HuH-7.5 (cell line): ENCODE measurements around the gene CABP7.

Source experiments
- DNase-seq: peaks from one replicate; pipeline ENCODE4 v3.0.0; 2011; ENCODE audit warnings: low spot score

CABP7 gene

DNA sequence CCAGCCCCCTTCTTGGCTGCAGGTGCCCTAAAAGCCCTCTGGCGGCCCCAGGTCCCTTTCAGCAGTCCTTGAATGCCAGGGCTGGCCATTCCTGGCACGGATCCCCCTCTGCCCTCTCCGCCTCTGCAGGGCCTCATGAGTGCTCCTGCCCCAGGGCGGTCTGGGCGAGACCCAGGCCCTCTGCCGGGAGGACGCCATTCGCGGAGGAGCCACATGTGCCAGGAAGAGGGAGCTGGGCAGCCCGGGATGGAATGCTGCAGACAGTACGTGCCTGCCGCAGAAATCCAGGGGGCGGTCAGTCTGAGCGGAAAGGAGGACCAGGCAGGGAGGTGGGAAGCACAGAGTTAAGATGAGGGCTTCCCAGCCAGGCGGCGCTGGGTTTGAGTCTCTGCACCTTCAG, 2.8 kb downstream of the CABP7 start:
- no peak for DNase-seq

DNA sequence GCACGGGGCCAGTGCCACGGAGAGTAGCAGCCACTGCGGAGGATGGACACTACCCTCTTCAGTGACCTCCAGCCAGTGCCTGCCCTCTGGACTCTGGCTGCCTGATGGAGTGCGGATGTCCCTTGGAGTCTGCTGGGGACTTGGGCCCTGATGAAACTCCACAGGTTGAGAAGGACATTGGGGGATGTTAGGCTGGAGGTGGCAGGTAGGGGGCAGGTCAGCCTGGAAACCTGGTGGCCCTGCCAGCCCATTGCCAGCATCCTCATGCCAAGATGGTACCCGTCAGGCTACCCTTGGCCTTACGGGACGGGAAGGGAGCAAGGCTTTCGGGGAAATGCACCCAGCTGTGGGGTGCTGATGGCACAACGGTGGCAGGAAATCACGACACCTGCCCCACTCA, 4.0 kb downstream of the CABP7 start:
- no peak for DNase-seq

DNA sequence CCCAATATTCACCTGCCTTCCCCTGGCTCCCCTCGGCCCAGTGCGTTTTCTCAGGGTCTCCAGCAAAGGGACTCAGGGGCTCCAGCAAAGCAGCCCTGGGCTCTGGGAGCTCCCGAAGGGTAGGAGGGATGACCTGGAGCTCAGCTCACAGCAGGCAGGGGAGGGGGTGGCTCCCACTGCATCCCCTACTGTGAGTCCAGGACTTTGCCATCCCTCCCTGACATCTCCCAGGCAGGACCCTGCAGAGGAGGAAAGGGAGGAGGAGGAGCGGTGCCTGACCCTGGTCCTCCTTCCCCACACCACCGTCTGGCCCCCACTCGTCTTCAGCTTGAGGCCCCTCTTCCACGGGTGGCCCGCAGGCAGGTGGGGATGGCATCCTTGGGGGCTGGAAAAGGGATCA, 5.0 kb downstream of the CABP7 start:
- DNase-seq = no peak

DNA sequence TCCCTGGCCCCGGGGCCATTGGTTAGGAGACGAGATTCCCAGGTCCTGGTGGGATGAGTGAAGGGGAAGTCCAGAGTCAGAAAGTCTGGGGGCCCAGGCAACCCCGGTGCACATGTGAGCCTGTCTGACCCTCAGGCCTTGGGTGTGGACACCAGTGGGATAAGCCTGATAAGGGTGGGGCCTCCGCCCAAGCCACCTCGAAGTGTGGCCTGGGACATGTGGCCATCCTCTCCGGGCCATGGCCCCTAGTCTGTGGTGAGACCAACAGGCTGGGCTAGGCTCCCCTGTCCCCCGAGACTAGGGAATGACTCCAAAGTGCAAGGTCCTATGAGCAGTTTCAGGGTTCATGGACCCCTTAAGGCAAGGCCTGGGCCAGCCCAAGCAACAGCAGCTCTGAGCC, 6.3 kb downstream of the CABP7 start:
- no peak for DNase-seq

DNA sequence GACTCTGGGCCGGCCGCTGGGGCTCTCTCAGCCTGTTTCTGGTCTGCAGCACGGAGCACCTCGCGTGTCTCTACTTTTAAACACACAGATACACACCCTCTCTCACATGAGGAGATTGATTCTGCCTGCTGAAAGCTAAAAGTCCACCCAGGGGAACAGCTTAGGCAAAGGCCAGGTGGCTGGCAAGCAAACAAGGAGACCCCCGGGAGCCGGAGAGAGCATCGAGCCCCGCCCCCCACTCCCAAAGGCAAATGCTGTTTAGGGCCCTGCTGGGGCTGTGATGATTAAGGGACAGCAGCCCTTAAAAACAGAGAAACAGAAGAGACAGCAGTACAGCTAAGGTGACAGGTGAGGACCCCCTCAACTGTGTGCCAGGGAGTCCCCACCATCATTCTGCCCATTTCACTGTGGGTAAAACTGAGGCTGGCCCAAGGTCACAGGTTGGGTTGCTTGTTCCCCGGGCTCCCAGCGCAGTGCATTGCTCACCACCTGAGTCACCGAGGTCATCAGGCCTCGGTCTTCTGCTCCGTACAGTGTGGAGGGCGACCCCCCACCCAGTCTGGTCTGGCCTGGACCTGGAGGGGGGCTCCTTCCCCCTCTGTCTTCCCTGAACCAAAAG, 6.8 kb downstream of the CABP7 start:
- no peak for DNase-seq

DNA sequence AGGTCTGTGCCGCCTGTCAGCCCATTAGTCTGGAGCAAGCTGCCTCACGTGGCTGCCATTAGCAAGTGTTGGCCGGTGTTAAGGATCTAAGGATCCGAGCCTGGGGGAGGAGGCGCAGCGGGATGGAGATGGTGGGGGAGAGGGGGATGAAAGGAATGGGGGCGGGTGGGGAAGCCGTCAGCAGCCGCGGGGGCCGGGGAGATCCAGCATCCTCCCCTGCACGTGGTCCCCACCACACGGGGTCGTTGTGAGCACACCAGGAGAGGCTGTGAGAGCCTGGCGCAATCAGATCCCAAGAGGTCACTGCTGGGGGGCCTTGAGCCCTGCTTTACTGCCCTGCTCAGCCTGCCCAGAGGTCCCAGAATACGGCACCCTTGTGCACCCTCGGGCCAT, 7.3 kb downstream of the CABP7 start:
- peak; percentile 84 for DNase-seq

DNA sequence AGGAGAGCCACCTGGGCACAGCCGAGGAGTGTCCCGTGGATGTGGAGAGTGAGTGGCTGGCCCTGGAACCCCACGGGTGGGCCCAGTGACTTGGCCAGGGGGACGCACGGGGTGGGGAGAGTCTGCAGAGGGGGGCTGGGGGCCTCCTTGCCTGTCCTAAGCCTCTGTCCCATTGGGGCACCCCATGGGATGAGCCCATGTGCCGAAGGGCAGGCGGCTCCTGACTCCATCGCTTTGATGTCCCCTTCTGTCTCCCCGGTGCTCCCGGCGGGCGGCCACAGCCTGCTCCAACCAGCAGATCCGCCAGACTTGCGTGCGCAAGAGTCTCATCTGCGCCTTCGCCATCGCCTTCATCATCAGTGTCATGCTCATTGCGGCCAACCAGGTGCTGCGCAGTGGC, 9.4 kb downstream of the CABP7 start:
- no peak for DNase-seq

DNA sequence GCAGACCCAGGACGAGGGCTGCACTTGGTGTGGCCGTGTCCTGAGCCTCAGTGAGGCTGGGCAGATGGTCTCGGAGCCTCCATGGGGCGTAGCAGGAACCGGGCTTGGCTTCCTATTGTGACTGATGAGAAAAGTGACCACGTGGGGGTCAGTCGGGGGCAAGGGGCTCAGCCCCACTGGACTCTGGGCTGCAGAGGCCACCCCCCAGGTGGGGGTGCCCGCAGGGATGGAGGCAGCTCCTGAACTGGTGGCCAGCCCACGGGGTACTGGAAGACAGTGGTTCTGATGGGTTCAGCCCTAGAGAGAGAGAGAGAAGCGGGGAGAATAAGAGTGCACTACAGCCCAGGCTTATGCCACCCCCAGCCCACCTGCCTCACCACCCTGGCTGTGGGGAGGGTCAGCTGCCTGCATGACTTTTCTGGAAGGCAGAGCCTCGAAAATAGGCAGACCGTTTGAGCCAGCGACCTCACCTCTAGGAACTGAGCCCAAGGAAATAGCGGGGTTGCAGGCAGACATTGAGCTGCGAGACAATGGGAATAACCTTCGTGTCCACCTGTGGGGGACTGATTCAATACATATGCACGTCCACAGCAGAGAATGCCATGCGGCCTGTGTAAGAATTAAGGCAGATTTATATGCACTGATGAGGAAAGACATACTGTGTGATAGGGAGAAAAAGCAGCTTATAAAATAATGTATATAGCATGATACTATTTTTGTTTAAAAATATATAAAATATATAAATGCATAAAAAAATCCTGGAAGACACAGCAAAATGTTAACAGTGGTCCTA, 11.5 kb downstream of the CABP7 start:
- no peak for DNase-seq

DNA sequence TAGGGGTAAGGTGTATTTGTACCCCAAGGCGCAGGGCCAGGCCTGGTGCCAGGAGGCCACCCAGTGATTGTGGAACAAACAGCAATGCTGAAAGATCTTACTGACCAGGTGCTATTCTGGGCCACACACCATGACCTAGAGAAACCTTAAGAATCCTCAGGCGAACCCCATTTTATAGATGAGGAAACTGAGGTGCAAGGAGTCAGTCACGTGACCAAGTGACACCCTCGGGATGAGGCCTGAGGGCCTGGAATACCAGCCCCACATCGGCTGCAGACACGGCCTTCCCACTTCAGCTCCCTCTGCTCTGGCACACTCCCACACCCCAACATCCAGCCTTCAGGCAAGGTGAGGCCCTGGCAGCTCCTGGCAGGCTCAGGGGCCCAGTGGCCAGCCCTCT, 13.1 kb downstream of the CABP7 start:
- no peak for DNase-seq

DNA sequence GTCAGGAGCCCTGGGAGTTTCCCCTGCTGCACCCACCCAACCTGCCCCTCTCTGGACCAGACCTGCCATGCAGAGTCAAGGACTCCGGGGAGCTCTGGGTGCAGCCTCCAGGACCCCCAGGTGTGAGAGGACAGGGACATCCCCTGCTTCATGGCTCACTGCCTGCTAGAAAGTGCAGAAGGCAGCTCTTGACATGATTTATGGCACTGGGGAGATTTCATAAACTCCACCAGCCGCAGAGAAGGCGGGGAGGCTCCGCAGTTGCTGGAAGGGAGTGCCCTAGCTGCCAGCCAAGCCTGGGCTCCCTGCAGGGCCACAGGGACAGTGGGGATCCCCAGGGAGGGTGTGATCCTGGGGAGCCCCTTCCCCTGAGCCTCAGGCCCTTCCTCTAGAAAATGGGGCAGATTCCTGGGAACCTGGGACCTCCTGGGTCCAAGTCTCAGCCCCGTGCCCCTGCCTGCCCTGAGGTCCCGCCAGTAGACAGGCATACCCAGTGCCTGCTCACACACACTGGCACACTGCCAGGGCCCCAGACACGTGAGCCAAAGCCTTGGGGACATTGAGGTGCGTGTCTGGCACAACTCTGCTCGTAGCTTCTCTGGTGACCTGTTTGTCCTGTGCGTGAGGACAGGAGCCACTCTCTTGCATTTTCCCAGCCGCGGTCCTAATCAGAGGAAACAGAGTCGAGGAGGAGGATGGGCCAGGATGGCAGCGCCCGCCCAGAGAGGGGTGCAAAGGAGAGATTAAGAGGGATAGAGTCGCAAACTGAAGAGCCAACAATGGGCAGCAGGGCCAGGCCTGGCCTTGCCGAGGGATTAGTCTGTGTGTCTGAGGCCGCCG, 13.8 kb downstream of the CABP7 start:
- no peak for DNase-seq

DNA sequence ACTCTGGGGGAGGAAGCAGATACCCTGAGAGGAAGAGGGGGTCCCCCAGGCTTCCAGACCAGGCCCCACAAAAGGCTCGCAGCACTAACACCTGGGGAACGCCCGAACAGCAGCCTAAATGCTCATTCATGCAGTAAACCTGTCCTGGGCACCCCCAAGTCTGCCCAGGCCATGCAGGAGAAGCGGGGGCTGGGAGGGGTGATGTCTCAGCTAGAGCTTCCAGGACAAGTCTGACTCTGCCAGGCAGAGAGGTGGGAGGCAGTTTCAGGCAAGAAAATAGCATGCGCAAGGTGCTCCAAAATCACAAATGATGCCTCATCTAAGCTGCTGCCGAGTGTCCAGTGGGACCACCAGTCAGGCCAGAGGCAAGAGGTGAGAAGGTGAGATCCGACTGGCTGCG, 14.6 kb downstream of the CABP7 start:
- no peak for DNase-seq

DNA sequence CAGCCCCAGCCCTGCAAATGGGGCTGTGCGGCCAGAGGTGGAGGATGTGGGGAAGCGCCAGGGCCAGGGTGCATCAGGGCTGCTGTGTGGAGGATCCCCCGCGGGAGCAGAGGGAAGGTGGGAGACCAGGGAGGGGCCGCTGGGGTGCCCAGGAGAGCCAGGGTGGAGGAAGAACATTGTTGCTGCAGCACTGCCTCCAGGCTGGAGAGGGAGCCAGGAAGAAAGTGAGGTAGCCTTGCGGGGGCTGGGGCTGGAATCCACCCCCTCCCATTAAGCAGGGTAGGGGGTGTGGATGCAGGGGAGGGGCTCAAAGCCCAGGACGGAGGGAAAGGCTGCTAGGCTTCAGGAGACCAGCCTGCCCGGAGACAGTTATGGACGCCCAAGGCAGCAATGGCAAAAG, 15.0 kb downstream of the CABP7 start:
- no peak for DNase-seq

DNA sequence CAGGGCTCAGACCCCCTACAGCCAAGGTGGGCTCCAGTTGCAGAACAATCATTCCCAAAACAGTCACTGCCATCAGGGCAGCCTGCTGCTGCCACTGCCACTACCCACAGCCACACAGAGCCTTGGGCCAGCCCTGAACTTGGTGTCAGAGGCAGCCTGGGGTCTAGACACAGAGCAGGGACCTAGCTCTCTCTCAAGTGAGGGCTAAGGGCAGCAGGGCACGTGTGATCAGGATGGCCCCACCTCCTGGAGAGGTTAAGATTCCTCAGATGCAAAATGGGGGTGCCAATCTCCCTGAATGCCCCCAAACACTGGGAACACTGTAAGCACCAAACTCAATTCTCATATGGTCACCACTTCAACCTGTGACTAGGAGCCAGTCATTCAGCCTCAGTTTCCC, 15.6 kb downstream of the CABP7 start:
- no peak for DNase-seq

DNA sequence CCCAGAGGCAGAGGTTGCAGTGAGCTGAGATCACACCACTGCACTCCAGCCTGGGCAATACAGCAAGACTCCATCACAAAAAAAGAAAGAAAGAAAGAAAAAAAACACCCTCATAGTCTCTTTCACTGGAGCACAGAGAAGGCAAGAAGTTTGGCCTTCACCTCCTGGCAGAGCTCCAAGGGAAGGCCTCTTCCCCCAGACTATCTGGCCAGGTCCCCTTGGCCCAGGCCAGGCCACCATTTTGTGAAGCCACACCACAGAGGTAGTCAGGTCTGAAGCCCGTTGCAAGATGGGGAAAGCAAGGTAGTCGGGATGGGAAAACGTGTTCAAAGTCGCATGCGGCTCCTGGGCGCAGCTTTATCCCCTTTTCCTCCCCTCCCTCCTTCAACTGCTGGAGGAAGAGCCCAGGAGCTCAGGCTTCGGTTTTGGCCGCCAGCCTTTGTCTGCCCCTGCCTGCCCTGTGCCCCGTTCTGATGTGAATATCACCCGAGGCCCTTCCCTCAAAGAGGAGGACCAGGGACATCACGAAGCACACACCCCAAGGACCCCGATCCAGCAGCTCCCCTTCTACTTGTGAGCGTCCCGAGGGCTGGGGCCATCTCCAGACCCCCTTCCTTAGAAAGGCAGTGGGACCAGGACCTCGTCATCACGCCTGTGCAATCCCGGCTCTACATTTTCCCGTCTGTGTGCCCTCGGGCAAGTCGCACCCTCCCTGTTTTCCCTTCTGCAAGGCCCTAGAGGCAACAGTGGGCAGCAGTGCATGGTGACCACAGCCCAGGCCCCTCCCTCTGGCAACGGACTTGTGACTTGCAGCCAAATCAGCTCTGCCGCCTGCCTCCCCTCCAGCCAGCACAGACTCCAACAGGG, 17.7 kb downstream of the CABP7 start:
- DNase-seq = no peak

DNA sequence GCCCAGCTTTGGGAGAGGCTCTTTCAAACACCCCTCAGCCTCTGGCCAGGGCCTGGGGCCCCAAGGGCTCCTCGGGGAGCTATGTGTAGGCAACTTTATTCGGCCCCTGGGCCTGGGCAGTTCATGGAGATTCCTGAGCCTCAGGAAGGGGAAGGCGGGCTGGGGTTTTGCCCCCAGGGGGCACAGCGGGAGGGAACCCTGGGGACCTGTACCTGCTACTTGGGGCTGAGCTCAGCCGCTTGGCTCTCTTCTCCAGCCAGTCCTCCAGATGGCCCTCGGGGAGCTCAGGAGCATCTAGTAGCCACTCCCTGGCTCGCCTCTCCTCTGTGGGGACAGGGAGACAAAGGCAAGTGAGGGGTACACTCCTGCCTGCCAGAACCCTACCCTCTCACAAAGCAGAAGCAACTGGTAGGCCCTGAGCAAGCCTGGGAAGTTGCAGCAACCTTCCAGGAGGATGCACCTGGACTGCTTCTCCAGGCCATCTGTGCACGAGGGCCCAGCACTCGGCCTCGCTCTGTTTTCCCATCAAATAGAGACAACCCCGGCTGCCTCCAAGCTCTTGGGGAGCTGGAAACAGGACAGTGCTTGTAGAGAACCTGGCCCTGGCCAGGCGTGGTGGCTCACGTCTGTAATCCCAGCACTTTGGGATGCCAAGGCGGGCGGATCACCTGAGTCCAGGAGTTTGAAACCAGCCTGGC, 18.5 kb downstream of the CABP7 start:
- no peak for DNase-seq

DNA sequence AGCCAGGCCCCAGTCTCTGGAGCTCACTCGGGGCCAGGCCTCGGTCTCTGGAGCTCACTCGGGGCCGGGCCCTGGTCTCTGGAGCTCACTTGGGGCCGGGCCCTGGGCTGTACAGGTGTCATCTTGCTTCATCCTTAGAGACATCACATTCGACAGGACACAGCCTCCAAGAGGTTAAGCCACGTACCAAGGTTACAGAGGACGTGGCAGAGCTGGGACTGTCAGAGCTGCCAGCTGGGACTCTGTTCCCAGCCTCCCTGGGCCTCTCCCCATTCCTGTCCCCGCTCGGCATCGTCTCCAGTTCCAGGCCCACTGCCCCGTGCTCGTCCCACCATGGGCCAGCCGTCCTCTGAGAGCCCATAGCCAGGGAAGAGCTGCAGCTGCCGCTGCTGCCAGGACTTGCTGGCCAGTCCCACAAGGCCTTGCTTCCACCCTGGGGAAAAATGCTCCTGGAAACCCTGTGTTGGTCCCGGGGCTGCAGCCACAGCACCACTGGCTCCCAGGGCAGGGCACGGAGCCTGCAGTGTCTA, 19.6 kb downstream of the CABP7 start:
- DNase-seq = no peak

DNA sequence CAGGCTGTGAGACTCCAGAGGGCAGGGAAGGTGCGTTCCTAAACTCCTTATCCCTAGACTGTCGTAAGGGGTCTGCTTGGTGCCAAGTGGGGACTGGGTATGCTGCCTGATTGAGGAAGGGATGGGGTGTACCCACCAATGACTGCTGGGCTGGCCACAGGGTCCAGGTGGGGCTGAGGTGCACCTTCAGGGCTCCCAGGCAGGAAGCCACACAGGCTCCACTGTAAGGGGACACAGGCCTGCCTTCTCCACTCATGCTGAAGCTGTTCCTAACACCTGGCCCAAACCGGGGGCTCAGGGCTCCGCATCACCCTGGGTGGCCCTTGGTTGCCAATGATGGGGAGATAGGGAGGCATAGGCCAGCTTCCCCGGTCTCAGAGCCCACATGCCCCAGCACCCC, 20.4 kb downstream of the CABP7 start:
- no peak for DNase-seq

DNA sequence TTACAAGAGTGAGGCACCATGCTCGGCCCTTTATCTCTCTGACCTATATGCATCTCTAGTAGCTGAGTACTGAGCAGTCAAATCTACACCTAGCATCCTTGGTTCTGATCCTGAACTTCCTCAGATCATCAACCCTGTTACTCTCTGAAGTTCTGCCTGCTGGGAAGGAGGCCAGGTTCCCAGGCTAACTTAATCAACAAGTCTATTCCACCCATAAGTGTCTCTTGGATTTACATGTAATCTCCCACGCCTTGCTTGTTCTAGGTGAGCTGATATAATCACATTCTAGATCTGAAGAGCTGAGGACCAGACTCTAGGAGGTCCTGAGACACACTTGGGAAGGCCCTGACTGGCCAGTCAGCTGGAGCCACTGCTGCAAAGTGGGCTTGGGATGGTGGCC, 22.1 kb downstream of the CABP7 start:
- no peak for DNase-seq

DNA sequence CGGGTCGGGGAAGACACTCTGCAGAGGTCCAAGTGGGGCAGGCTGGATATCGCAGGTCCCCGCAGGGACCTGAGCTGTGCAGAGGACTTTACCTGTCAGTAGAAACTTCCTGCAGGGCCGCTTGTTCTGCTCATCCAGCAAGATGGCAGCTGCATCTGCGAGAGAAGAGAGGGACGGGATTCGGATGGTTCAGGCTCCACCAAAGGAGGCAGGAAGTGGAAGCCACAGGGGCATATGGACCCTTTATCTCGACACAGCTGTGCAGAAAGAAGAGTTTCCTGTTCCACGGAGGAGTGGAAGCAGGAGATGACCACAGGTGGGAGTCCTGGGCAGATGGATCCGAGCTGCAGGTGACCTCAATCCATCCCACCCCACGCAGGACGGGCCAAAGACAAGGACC, 22.5 kb downstream of the CABP7 start:
- no peak for DNase-seq

DNA sequence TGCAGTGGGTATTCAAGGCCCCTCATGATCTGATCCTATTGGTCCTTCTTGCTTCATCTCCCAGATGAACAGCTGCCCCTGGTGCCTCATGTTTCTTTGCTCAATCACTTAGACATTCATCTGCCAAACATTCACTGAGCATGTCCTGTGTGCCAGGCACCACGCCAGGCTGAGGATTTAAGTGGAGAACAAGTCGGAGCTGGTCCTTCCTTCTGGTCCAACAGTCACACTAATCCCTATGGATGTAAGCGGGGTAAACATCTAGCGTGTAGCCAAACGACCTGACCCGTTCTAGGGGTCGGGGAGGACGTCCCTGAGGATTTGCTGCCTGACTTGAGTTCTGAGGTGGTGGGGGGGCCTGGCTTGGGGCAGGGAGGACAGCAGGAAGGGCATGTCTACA, 25.1 kb downstream of the CABP7 start:
- no peak for DNase-seq

DNA sequence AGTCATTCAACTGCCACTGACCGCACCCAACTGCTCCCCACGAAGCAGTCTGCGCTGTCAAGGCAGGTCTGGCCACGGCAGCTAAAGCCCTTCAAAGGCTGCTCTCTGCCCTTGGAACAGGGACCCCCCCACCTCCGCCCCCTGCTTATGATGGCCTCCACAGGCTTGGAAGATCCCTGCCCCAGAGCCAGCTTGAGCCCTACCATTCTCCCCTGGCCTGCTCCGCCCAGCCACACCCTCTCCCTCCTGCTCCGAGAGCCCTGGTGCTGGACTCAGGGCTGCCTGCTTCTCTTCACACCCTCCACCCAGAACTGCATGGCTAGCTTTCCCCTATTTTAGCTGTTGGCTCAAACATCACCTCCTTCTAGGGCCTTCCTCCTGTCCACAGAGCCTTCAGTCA, 28.0 kb downstream of the CABP7 start:
- no peak for DNase-seq
